ENCODE data around the gene MGMT.

MGMT gene

DNA sequence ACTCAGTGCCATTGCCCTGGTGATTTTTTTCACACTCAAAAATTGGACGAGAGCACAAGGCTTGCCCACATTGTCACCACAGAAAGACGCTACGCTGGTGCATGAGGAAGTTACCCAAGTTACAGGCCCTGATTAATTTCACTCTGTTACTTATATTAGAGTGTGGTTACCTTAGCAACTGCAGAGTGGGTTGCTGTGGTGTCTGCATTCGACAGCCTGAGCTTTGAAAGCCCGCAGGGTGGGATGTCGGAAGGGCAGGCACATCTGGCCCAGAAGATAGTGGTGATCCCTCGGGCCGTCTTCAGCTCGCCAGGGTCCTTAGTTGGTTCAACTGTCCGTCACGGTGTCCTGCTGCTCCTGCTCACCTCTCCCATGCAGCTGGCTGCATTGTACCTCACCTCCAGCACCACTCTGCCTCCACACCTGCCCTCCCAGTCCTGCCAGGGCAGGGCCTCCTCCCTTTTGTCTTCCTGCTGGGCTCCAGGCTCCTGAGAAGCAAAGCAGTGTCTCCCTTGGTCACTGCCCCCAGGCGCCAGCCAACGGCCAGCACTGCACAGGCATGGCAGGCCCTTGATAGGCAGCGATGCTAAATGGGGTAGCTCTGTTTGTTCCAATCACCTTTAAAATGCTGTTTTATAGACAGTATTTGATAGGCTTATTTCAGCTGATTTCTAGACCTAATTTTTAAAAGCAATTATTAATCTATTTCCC, 329.8 kb downstream of the MGMT start:
- DNase-seq (ENCODE audit: low read depth in 3 of 3), result no peak

DNA sequence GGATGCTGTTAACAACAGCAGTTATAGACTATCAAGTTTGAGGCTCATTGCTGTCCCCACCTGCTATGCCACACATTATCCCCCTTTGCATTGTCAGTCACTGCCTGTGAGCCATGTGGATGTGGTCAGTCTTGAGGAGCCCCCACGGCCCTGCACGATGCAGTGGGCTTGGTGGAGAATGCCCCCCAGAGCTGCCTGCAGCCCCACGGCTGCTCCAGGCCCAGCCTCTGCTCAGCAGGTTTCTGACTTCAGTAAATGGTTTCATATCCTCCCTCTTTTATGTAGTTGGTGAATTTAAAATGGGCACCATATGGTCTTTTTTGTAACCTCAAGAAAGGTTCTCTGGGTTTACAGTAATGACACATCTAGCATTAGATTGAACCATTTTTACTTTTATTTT, 332.9 kb downstream of the MGMT start:
- no peak for DNase-seq (ENCODE audit: low read depth in 3 of 3)

DNA sequence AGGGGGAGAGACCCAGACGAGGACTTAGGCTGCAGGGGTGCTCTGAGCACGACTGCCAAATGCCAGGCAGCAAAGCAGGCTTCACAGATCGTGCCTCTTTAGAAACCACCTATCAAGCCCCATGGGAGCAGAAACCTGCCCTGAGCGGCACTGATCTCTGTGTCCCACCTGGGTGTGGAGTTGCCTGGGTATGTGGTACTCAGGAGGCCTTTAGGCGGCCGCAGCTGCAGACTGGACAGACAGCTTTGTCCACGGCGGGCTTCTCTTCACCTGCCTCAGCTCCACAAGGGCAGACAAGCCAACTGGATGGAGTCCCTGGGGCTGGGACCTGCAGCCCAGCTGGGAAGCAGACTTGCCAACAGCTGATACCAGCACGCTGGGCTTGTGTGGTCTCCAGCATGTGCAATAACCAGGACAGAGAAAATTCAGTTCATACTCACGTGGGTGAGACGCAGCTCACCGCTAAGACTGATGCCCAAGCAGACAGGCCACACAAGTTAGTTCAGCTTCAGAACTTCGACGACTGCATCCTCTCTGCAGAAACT, 333.8 kb downstream of the MGMT start:
- DNase-seq (ENCODE audit: low read depth in 3 of 3), result no peak

DNA sequence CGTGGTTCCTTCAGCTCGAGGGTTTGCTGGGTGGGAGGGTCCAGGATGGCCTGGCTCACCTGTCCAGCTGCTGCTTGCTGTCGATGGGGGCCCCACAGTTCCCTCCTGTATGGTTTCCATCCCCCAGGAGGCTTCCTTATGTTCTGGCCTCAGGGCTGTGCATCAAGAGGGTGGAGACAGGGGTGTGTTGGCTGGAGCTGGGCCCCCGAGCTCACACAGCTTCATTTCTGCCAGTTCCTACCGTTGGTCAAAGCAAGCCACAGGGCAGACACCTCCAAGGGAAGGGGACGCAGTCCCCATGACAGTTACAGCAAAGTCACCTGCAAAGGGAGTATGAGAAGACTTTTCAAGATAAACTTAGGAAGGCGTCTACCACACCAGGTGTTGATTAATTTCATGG, 340.2 kb downstream of the MGMT start:
- DNase-seq (ENCODE audit: low read depth in 3 of 3), result no peak

DNA sequence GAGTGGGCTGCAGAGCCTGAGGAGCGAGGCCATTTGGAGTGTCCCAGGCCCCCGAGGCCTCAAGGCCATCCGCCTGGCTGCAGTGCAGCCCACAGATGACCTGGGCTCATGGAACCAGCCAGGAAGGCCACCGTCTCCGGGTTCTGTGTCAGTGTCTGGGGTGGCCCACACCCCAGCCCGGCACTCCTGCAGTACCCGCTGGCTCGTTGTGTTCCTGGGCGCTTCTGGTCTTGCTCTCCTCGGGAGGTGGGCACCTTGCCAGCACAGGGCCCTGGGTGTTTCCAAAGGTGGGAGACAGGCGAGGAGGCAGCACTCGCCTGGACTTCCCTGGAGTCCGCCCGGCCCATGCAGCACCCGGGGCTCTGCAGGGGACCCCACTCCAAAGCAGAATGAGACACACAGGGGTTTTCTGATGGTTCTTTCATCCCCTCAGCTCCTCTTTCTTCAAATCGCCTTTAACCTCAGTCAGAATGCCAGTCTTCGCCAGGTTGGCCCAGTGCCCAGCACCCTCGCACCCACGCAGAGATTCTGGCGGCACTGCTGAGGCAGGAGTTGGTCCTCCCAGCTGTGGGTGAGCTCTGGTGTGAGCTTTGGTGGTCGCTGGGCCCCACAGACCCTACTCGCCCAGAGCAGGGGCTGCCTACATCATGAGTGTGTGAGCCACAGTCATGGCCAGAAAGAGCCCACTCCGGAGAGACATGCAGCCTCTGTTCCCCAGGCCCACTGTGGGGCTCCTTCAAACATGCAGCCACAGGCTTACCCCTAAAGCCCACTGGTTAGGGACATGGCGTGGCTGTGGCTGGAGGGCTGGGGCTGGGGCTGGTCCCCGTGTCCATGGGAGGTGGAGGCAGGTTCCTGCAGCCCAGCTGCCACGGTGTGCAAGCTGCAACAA, 341.3 kb downstream of the MGMT start:
- no peak for DNase-seq (ENCODE audit: low read depth in 3 of 3)

DNA sequence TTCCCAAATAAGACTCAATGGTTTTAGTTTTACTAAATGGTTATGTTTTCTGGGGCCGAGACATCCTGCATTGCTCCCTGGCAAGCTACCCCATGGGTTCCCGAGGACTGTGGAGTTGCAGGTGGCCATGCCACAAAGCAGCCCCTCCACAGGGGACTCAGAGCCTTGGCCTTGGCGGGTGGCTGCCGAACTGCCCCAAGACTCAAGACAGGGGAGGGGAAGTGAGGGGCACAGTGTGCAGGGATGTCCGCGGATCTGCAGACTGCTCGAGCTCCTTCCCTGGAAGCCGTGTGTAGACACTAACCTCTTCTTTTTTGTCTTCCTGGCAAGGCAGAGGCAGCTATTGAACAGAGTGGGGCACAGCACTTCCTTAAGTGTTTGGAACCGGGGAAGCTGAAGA, 342.4 kb downstream of the MGMT start:
- no peak for DNase-seq (ENCODE audit: low read depth in 3 of 3)

DNA sequence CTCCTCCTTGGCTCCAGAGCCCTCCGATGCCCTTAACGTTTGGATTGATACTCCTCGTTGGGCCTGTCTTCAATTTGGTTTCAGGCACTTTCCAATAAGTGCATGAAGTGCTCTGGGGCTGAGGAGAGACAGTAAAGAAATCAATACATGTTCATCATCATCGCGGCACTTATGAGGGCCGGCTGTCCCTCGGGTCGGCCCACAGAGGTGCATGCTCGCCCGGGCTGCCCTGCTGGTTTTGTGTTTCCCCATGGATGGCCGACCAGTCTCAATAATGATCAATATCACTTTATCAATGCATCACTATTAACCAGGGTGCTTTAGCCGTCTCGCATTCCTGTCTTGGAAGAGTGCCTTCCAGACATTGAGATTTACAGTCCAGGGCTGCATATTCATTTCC, 342.8 kb downstream of the MGMT start:
- DNase-seq (ENCODE audit: low read depth in 3 of 3), result no peak

DNA sequence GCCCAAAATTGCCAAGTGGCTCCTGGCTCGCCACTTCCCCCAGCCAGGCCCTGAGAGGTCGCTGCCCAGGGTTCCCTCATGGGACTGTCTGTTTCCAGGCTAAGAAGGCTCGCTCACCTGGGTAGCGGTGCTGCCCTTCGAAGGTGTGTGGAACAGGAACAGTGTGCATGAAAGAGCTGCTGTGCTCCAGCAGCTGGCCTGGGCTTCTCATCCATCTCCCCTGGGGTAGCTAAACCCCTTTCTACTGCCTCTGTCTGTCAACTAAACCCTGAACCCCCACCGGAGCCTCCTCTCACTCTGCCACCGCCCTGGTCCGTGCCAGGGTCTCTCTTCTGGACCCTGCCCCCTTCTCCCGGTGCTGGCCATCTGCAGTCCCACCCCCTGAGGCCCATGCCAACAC, 344.2 kb downstream of the MGMT start:
- DNase-seq (ENCODE audit: low read depth in 3 of 3), result no peak

DNA sequence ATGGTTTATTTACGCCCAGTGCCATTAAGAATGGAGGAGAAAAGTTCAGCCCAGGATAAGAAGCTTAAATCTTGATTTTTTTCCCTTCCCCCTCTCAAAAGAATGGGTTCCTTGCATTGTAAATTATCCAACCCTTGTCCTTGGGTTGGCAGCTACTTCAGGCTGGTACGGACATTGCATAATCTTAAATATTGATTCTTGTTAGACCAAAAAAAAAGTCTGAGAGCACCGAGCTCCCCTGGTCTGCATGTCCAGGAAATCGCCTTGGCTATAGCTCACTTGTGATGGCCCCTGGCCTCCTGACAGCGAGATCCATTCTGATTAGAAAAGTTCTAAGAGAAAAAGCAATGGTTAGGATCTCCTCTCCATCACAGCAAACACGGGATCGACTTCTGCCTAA, 345.4 kb downstream of the MGMT start:
- no peak for DNase-seq (ENCODE audit: low read depth in 3 of 3)

DNA sequence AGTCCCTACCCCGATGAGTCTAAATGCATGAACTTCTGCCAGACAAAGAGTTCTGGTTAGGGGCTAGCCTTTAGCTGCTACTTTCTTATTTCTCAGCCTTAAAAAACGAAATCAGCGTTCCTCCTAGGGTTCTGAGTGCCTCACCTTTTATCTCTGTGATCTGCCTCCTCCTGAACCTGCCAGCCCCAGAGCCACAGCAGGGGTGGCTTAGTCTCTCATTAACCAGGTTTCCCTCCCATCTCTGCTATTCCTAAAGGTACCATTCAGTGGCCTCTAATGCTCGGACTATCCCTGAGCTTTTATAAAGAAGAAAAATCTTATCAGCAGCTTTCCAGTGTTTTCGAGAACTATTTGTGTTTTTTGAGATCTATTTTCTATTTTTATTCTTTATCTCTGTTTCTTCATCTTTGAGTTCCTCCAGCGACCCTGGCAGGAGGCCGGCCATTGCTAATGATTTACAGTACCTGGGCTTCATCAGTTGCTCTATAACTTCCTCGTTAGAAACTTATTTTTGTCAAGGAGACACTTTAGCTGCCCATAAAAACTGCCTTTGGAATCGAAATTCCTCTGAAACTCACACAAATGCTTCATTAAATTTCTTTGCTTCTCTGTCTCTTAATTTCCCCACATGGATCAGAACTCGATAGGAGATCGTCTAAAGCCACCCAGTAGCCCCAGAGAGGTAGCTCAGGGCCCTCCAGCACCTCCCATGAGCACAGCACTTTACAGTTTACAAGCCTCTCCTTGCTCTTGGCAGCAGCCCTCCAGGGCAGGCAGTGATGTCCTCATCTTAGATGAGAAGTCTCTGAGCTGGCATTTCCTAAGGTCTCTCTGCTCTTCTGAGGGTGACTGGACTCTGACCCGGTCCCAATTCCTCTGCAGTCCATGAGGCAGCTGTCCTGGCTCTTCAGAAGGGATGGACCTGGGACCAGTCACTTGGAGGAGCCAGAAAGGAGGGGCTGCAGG, 347.9 kb downstream of the MGMT start:
- DNase-seq (ENCODE audit: low read depth in 3 of 3), result no peak

DNA sequence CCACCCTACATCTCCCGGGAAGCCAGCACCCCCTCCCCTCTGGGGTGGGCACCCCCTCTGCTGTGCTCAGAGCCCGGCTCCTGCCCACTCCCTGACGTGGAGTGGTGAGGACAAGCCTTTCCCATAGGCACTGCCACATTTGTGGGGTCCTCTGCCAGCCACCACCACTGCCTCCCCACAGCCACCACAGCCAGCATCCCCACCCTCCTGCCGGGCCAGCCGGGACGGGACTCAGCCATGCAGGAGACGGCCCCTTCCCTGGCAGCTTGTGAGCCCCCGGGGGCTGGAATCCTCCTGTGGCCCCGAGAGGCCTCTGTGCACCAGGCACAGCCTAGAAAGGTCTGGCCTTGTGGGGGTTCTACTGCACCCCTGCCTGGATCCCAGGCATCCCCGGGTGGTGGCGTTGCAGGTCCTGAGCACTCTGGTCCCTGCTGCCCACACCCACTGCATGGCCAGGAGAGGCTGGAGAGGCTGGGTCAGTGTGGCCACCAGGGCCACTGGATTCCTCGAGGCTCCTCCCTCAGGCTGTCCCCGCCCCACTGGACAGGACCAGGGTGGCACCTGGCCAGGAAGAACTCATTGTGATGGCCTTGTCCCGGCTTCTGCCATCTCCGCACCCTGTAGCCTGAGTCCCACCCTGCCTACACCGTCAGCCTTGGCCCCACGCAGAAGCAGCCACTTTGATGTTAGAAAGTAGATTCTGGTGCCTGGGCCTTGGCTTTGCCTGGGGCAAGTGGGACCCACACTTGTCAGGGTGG, 349.0 kb downstream of the MGMT start:
- no peak for DNase-seq (ENCODE audit: low read depth in 3 of 3)

DNA sequence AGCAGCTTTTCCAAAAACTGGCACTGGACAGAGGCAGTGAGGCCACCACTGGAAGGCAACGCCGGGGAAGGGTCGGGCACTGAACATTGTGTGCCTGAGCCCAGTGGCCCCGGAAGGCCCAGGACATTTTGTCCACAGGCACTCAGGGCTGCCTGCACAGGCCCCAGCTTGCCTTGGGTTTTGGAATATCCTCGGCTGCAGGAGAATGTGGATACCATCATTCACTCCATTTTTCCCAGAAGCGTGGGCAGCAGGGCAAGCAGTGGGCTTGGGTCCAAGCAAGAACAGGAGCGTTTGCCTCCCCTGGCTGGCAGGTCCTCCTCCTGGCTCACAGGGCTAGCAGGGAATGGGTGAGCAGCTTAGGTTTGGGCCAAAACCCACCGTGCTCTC, 349.6 kb downstream of the MGMT start:
- DNase-seq (ENCODE audit: low read depth in 3 of 3), result no peak

Measured in stimulated activated CD4-positive, alpha-beta T cell treated with anti-CD3 and anti-CD28 coated beads, TNF-alpha, amount 100 ng/mL, for 4 hours (primary cell).